ENCODE measurements around the gene AGPAT2. TPM values are rescaled to one million over a fixed set of nuclear protein-coding genes. Genes with fewer than 3 reads are reported as not detected.

The AGPAT2 gene
- 100 to 1,000 TPM in 1 of 2 donors, 10 to 100 TPM in 1; 94.2 to 275 TPM for total RNA-seq

GRCh38 chr9:136686794-136687711 is at the start of gene AGPAT2:
AGPAT2 (minus strand) TSS chr9:136687457; CDS start chr9:136687357, 100 bp downstream.
- peak; percentile 75 to 88 (median 82) for TF ChIP-seq POLR2A (IDR thresholded peaks at IDR 0.05)
- peak in 1 of 7 experiments; percentile 25 for TF ChIP-seq CTCF (IDR thresholded peaks at IDR 0.05)
- H3K27me3 ChIP-seq, result no peaks in the 10 kb centered on the region
- DNase-seq, result peak; percentile 91 to 95 (median 93)
- peak within 1 kb of the TSS; percentile 93 to 98 (median 96) for H3K27ac ChIP-seq
- no peaks in the 10 kb centered on the region for H3K9me3 ChIP-seq
- intact Hi-C loops (cut with DNase I), result no loop called here
- no peaks in the 10 kb centered on the region for H3K36me3 ChIP-seq (replicated peaks in 1 of 2; ENCODE audit: insufficient read depth in 1 of 2, low read depth in 2 of 2)
- peak; percentile 81 for ATAC-seq
- H3K4me3 ChIP-seq, result peak within 1 kb of the TSS; percentile 67 to 82
- H3K4me1 ChIP-seq, result peaks cover 87% of the 10 kb centered on the region
- WGBS, 2 donors, result 0% methylated on average over 84 of the region's 106 CpGs; no CpG with 5 or more reads in 1 of the 2 donors

- no peak overlapping the region for H3K27ac ChIP-seq
- DNase-seq, result no peak
- ATAC-seq, result no peak
- TF ChIP-seq CTCF (IDR thresholded peaks at IDR 0.05), result no peak
- no peak overlapping the region for H3K4me3 ChIP-seq
- no peaks in the 10 kb centered on the region for H3K36me3 ChIP-seq (replicated peaks in 1 of 2; ENCODE audit: insufficient read depth in 1 of 2, low read depth in 2 of 2)
- no peaks in the 10 kb centered on the region for H3K9me3 ChIP-seq
- intact Hi-C loops (cut with DNase I), result no loop called here
- H3K4me1 ChIP-seq, result peaks cover 6% of the 10 kb centered on the region
- WGBS, 2 donors, result 80 to 81% methylated on average over 16 to 21 of the region's 21 CpGs
- peaks cover 0 to 2% of the 10 kb centered on the region in 2 donors for H3K27me3 ChIP-seq
These were observed 48.7 kb upstream of the AGPAT2 start for GRCh38 chr9:136735812-136736480.

DNA sequence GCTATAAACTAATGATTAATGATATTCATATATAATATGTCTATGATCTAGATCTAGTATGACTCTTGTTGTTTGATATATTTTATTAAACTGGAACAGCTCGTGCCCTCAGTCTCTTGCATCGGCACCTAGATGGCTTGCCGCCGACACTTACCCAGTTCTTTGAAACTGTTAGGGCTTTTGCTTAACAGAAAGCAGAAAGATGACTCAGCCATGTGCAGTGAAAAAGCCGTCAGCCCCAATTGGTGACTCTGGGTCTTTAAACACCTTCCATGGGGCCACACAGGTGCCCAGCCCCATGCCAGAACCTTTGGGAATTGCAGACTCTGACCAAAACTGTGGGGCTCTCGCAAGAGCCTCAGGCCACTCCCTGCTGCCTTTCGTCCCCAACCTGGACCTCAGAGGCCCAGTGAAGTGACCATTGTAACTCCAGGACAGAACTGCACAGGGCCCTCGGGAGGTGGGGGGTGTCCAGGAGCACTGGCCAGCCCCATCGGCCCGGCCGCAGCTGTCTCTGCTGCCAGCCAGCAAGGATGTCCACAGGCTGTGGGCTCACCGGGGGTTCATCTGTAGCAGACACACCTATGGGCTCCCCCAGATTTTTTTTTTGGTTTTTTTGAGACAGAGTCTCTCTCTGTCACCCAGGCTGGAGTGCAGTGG is 47.7 kb upstream of the AGPAT2 start:
- H3K36me3 ChIP-seq (replicated peaks in 1 of 2; ENCODE audit: insufficient read depth in 1 of 2, low read depth in 2 of 2), result no peaks in the 10 kb centered on the region
- no peak for DNase-seq
- no peaks in the 10 kb centered on the region for H3K27me3 ChIP-seq
- intact Hi-C loops (cut with DNase I), result no loop called here
- no peaks in the 10 kb centered on the region for H3K9me3 ChIP-seq
- TF ChIP-seq POLR2A (IDR thresholded peaks at IDR 0.05), result no peak
- no peak for TF ChIP-seq CTCF (IDR thresholded peaks at IDR 0.05)
- H3K4me3 ChIP-seq, result no peak overlapping the region
- no peak overlapping the region for H3K27ac ChIP-seq
- no peak for ATAC-seq
- no peaks in the 10 kb centered on the region for H3K4me1 ChIP-seq
- WGBS, 2 donors, result 80 to 81% methylated on average over 8 to 12 of the region's 12 CpGs

GRCh38 chr9:136733611-136734010 is 46.4 kb upstream of the AGPAT2 start:
- Histone ChIP-seq H3K9me3 (no peaks in the 10 kb centered on the region), H3K4me3 (no peak overlapping the region), H3K27ac (no peak overlapping the region), H3K27me3 (no peaks in the 10 kb centered on the region), H3K4me1 (peaks cover 7% of the 10 kb centered on the region), H3K36me3 (replicated peaks in 1 of 2; ENCODE audit: insufficient read depth in 1 of 2, low read depth in 2 of 2) (no peaks in the 10 kb centered on the region)
- ATAC-seq (no peak), DNase-seq (no peak)
- TF ChIP-seq CTCF (IDR thresholded peaks at IDR 0.05) (no peak), POLR2A (IDR thresholded peaks at IDR 0.05) (no peak)
- WGBS, 2 donors, result 91 to 93% methylated on average over 10 to 12 of the region's 12 CpGs
- intact Hi-C loops (cut with DNase I), result no loop called here

All from body of pancreas (tissue), 4 donors.